AG10803 (cell line): ENCODE results near the gene HTR3B.
A peak's percentile ranks its signal among the peaks of the same experiment; 100 is the strongest.

Experiments used
- DNase-seq: peaks from one replicate; pipeline ENCODE4 v3.0.0; 2010; ENCODE audit warnings: low read depth
- H3K4me3 ChIP-seq: 2 replicates; pipeline ENCODE4 v1.5.1; 2011; ENCODE audit warnings: mild to moderate bottlenecking, low read length, control low read depth
- TF ChIP-seq, protein P1 (sequence below): conservative IDR thresholded peaks from 2 replicates; pipeline ENCODE4 v1.5.1; 2011; ENCODE audit warnings: mild to moderate bottlenecking, low read length, control low read depth, inconsistent platforms

HTR3B gene

DNA sequence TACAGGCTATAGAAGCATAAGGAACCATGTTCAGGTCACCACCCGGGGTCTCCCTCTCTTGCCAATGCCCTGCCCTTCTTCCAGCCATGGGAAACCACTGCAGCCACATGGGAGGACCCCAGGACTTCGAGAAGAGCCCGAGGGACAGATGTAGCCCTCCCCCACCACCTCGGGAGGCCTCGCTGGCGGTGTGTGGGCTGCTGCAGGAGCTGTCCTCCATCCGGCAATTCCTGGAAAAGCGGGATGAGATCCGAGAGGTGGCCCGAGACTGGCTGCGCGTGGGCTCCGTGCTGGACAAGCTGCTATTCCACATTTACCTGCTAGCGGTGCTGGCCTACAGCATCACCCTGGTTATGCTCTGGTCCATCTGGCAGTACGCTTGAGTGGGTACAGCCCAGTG, 84.8 kb downstream of the HTR3B start:
- DNase-seq: no peak
- TF ChIP-seq, protein P1, sequence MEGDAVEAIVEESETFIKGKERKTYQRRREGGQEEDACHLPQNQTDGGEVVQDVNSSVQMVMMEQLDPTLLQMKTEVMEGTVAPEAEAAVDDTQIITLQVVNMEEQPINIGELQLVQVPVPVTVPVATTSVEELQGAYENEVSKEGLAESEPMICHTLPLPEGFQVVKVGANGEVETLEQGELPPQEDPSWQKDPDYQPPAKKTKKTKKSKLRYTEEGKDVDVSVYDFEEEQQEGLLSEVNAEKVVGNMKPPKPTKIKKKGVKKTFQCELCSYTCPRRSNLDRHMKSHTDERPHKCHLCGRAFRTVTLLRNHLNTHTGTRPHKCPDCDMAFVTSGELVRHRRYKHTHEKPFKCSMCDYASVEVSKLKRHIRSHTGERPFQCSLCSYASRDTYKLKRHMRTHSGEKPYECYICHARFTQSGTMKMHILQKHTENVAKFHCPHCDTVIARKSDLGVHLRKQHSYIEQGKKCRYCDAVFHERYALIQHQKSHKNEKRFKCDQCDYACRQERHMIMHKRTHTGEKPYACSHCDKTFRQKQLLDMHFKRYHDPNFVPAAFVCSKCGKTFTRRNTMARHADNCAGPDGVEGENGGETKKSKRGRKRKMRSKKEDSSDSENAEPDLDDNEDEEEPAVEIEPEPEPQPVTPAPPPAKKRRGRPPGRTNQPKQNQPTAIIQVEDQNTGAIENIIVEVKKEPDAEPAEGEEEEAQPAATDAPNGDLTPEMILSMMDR: no peak
- H3K4me3 ChIP-seq: no peak overlapping the region

DNA sequence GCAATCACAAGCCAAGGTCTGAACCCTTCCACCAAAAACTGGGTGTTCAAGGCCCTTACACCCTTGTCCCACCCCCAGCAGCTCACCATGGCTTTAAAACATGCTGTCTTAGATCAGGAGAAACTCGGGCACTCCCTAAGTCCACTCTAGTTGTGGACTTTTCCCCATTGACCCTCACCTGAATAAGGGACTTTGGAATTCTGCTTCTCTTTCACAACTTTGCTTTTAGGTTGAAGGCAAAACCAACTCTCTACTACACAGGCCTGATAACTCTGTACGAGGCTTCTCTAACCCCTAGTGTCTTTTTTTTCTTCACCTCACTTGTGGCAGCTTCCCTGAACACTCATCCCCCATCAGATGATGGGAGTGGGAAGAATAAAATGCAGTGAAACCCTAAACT, 85.3 kb downstream of the HTR3B start:
- TF ChIP-seq, protein P1: no peak
- H3K4me3 ChIP-seq: no peak overlapping the region
- DNase-seq: no peak

- H3K4me3 ChIP-seq: no peak overlapping the region
- DNase-seq: no peak
- TF ChIP-seq, protein P1: no peak
Observed at GRCh38 chr11:113991170-113991569, 86.6 kb downstream of the HTR3B start.

DNA sequence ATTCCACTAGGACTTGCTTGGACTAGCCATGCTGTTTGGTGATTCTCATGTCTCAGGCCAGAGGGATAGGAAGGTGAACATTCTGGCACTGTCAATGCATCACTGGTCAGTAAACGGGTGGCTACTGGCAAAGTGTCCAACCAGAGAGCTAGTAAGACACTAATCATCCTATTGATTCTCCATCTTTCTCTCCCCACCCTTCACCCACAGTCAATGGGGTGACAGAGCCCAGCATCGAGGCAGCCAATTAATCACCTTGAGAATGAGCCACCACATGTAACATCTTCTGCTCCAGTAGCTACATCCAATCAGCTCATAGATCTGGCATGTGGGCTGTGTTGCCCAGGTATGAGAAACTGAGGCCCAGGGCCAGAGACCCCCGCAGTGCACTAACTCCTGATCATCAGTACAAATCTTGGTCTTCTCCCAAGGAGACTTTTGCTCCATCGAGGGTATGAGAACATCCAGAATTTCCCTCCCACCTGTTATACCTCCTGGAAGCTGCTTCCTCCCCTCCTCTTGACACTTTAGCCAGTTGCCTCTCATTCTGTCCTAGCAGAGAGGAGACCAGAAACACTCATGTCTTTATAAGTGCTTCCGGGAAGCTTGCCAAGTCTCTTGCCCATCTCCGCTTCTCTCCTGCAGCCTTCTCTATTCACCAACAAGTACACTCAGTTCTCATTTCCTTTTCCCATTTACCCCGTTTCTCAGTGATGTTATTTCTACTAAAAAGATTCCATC, 87.3 kb downstream of the HTR3B start:
- TF ChIP-seq, protein P1: no peak
- DNase-seq: no peak

DNA sequence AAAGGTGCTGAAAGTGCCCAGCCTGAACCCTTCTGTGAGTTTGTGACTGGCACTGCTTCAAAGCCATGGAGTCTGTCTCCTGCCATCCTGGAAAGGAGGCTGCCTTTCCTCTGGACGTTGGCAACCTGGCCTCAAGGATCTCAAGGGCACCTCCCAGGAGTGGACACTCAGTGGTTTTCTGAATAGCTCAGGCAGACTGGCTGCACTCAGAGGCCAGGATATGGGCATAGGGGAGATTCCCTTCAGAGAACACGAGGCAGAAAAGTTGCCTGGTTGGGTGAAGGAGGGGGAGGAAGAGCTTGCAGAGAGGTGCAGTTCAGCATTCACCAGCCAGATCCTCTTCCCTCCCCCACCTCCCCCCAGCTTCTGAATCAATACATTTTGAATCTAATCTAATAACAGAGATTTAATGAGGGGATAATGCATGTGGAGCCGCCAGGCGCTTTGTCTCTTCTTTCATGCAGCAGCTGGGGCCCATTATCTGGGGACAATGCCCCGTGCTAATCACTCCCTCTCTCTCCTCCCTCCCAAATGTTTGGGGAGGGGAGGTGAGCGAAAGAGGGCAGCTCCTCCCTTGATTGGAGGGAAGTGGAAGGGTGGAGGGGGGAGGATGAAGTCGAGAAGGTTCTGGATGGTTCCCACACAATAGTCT, 88.0 kb downstream of the HTR3B start:
- TF ChIP-seq, protein P1: no peak
- DNase-seq: no peak
- no peak overlapping the region for H3K4me3 ChIP-seq

More for the DNA sequence above, 87.3 kb downstream of the HTR3B start:
- H3K4me3 ChIP-seq: no peak overlapping the region

- DNase-seq: no peak
- TF ChIP-seq, protein P1: peak; percentile 65
- H3K4me3 ChIP-seq: no peak overlapping the region
Observed at GRCh38 chr11:113994077-113994954, 89.7 kb downstream of the HTR3B start.
